HEK293 (cell line): ENCODE results near the gene TTL.

ENCODE experiments used
- MZF1 ChIP-seq: fragments of 450-650 bp; formaldehyde crosslinking; IDR thresholded peaks from 2 replicates; pipeline ENCODE4 v1.5.1; 2017; ENCODE audit warnings: missing biosample characterization, missing genetic modification characterization, borderline replicate concordance
- ZNF404 ChIP-seq: fragments of 450-650 bp; formaldehyde crosslinking; IDR thresholded peaks from 2 replicates; pipeline ENCODE4 v1.5.1; 2017; ENCODE audit warnings: missing biosample characterization, missing genetic modification characterization
- ZNF473 ChIP-seq: fragments of 450-650 bp; formaldehyde crosslinking; IDR thresholded peaks from 2 replicates; pipeline ENCODE4 v1.5.1; 2017; ENCODE audit warnings: missing biosample characterization, missing genetic modification characterization
- ZNF530 ChIP-seq: fragments of 450-650 bp; formaldehyde crosslinking; IDR thresholded peaks from 2 replicates; pipeline ENCODE4 v1.5.1; 2016; ENCODE audit warnings: low read depth, missing biosample characterization, missing genetic modification characterization
- TF ChIP-seq, protein P1 (sequence below): fragments of 450-650 bp; formaldehyde crosslinking; IDR thresholded peaks from 2 replicates; pipeline ENCODE4 v1.5.1; 2016; ENCODE audit warnings: missing biosample characterization, missing genetic modification characterization

DNA sequence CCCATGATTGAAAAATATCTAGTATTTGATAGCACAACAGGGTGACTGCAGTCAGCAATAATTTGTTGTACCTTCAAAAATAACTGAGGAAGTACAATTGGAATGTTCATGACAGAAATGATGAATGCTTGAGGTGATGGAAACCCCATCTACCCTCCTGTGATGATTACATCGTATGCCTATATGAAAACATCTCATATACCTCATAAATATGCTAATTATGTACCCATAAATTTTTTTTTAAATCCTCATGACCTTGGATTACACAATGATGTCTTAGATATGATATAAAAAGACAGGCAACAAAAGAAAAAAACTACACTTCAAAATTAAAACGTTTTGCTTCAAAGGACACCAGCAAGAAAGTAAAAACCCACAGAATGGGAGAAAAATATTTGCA, 59.0 kb downstream of the TTL start:
- TF ChIP-seq ZNF404 (no peak), ZNF530 (tag by site-specific recombination) (no peak), MZF1 (tag by site-specific recombination) (no peak), ZNF473 (tag by site-specific recombination) (no peak)
- TF ChIP-seq, protein P1, sequence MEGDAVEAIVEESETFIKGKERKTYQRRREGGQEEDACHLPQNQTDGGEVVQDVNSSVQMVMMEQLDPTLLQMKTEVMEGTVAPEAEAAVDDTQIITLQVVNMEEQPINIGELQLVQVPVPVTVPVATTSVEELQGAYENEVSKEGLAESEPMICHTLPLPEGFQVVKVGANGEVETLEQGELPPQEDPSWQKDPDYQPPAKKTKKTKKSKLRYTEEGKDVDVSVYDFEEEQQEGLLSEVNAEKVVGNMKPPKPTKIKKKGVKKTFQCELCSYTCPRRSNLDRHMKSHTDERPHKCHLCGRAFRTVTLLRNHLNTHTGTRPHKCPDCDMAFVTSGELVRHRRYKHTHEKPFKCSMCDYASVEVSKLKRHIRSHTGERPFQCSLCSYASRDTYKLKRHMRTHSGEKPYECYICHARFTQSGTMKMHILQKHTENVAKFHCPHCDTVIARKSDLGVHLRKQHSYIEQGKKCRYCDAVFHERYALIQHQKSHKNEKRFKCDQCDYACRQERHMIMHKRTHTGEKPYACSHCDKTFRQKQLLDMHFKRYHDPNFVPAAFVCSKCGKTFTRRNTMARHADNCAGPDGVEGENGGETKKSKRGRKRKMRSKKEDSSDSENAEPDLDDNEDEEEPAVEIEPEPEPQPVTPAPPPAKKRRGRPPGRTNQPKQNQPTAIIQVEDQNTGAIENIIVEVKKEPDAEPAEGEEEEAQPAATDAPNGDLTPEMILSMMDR (tag by site-specific recombination): no peak
